Hindlimb muscle (tissue), 1 donor: ENCODE measurements around the gene FBXW11. TPM values are rescaled to one million over a fixed set of nuclear protein-coding genes. Genes with fewer than 3 reads are reported as not detected.
A peak's percentile ranks its signal among the peaks of the same experiment; 100 is the strongest.

Experiments
- DNase-seq: peaks from one replicate; pipeline ENCODE4 v3.0.0-alpha.2; 2013
- polyA plus RNA-seq: library from polyadenylated mRNA; unstranded; fragments of 120-200 nt; gene quantifications from one replicate; pipeline ENCODE4 v1.2.1, GENCODE V29; 2013; ENCODE audit not compliant: insufficient read length

The FBXW11 gene
- polyA plus RNA-seq, 1 donor: 34.5 TPM

DNA sequence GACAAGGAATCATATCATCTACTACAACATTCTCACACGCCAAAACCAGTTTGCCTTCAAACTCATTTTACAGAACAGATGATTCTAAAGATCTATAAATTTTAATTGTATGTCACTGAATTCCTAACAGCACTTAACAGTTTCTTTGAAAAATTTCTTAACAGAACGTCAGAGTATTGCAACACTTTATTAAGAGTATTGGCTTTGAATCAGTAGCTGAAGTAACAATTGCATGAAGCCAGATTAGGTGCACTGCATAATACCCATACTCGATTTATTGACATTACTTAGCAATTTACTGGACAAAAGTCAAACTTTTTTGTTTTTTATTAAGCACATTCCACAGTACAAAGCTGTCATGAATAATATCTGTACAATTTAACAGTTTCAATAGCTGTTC is 145.1 kb downstream of the FBXW11 start:
- no peak for DNase-seq

GRCh38 chr5:171858303-171858702 is 148.1 kb downstream of the FBXW11 start:
- no peak for DNase-seq

DNA sequence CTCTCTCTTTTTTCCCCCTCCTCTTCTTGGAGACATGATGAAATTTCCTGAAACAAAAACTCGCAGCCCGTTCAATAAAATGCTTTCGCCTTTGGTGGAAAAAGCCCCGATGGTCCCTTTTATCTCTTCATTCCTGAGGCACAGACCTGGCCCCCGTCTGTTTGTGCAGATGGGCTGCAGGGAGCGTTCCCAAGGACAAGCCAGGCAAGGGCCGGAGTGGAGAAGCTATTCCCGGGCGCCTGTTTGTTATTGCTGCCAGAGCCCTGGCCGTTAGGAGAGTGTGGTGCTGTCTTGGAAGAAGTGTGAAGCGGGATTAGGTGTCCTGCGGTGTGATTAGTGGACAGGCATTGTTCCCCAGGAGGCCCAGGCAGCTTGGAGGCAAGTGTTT is 149.0 kb downstream of the FBXW11 start:
- peak; percentile 48 for DNase-seq

- no peak for DNase-seq
Measured at GRCh38 chr5:171855798-171856763, 150.4 kb downstream of the FBXW11 start.

DNA sequence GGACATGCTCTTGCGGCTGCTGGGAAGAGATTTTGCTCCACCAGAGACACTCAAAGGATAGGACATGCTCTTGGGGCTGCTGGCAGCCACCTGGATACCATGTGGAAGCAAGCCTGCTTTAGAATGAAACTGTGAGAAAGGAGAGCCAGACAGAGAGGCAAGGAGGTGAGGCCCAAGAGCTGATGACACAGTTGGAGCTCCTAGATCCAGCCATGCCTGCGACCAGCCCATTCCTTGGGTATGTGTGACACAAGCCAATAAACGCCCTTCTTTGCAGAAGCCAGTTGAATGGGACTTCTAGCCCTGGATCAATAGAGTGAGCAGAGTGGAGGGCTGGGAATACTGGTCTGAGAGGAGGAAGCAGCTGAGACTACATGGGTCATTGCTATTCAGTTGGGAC is 151.2 kb downstream of the FBXW11 start:
- DNase-seq: no peak

DNA sequence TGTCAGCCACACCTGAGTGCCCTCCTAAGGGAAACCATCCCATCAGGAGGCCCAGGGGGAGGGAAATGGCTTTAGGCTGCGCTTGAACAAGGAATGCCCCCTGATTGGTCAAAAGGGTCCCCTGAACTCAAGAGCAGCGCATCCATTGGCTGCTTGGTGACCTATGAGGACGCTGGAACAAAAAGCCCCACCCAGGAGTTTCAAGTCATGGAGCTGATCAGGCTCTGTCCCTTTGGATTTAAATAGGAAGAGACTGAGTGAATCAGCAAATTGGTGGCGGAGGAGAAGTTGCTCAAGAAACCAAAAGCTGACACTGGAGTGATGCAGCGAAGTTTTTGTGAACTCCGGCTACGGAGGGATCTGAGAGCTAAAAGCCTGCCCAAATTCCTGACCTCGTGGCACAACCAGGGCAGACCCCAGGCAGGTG is 154.2 kb downstream of the FBXW11 start:
- DNase-seq: no peak

DNA sequence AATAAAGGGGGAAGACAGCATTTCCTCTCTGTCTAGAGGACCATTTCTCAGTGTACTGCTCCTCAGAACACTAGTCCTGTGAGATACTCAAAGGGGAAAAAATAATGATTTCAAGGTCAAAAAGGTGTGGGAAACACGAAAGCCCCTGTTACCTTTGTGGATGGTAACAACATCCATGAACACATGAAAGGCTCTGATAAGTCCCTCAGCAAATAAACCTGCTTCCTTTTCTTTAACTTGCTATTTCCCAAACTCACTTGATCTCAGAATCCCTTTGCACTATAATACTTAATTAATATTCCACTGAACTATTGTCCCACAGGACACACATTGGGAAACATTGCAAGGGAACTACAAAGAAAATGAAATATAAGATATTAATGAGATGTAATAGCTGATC is 155.2 kb downstream of the FBXW11 start:
- DNase-seq: no peak

- DNase-seq: peak; percentile 60
Measured at GRCh38 chr5:171850324-171850947, 156.0 kb downstream of the FBXW11 start.

DNA sequence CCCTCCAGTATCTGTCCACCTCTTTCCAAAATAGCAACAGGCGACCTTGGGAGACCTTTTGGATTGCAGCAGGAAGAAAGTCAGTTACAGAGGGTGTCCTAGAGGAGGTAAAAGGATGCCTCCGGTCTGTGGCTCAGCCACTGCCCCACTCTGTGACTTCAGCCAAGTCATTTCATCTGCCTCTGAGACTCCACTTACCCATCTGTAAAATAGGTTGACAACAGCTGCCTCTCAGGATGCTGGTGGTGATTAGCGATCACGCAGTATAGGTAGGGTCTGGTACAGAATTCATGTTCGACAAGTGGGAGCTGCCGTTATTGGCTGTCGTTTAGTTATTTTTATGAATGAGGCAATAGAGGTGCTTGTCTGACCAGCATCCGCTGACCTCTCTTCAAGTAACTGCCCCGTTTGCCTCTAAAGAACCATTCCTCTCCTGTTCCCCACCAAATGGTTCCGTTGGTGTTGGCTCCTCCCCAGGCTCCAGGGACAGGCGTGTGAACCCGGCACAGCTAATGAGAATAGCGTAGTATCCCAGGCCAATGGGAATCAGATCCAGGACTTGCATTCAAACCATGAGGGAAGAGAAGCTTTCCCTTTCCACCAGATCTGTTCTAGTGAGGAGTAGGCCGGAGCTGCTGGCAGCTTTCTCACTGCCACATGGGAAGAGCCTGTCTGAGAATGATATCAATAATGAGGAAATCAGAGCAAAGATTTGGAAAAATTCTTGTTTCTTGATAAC is 156.7 kb downstream of the FBXW11 start:
- DNase-seq: no peak

GRCh38 chr5:171848911-171849520 is 157.4 kb downstream of the FBXW11 start:
- no peak for DNase-seq

DNA sequence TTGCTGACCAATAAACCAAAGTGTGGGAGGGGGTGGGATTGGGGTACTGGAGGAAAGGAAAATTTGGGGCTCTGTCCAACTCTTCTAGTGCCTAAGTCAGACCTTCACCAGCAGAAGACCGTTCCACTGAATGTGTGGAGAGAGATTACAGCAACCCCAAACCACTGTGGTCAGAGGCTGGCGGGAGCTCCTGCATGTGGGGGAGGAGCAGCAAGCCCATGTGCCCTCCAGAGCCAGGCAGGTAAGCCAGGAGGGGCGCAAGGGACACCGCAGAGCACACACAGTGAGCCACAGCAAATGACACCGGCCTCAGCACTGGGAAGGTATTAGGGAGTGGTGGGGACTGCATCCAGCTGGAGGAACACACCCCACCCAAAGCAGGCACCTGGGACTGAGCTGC is 158.0 kb downstream of the FBXW11 start:
- no peak for DNase-seq

GRCh38 chr5:171848006-171848405 is 158.4 kb downstream of the FBXW11 start:
- DNase-seq: no peak

DNA sequence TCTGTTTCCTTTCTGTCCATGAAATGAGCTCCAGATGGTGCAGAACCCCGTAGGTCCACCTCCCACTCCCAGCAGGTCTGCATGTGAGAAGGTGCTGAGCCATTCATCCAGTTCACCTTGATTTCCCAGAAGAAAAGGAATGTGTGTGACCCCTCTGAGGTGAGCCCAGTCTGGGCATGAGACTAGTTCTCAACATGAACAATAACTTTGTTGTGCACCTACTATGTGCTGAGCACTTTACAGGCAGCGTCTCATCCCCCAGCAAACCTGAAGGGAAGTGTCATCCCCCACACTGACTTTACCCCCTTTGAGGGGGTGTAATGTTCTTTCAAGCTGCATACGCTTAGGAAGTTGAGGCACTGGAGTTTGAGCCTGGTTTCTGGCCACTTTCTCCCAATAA is 159.4 kb downstream of the FBXW11 start:
- no peak for DNase-seq

DNA sequence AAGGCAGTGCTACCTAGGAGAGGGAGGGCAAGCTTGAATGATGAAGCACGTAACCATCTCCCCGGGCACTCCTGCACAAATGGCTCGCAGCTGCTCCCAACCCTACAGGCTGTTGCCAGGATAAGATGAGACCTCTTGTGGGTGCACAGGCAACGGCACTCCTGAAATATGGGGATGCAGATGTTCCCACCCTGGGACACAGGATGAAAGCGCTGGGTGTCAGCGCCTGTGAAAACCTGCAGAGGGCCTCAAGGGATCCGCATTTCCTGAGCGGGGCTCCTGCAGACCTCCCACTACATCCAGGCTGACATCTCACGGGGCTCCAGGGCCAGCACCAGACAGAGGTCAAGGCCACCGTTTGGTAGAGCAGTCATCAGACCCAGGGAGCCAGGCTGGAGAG is 160.1 kb downstream of the FBXW11 start:
- DNase-seq: no peak

- peak; percentile 80 for DNase-seq
Measured at GRCh38 chr5:171845857-171846256, 160.6 kb downstream of the FBXW11 start.

- DNase-seq: no peak
Measured at GRCh38 chr5:171845040-171845630, 161.3 kb downstream of the FBXW11 start.

DNA sequence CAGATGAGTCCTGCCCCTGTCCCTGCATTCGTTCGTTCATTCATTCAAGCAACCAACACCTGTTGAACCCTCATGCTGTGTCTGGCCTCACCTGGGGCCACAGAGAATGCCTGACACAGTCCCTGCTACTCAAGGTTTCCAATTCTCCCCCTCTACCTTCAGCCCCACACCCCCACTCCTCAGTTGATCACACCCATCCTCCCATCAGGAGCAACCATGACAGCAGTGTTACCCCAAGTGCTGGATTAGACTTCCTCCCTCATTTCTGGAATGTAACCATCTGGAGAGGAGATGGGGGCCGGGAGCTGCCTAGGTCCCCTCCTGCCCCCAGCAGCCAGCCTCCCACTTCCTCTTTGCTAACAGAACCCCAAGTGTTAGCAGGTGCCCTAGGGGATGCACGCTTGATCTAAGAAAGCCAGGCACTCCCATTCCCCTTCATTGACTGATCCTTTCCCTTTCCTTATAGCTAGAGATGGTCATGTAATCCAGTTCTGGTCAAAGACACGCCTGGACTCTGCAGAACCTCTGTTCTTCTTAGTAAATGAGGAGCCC is 163.6 kb downstream of the FBXW11 start:
- DNase-seq: no peak

GRCh38 chr5:171841984-171842776 is 164.3 kb downstream of the FBXW11 start:
- DNase-seq: no peak

GRCh38 chr5:171840711-171841522 is 165.5 kb downstream of the FBXW11 start:
- DNase-seq: no peak

DNA sequence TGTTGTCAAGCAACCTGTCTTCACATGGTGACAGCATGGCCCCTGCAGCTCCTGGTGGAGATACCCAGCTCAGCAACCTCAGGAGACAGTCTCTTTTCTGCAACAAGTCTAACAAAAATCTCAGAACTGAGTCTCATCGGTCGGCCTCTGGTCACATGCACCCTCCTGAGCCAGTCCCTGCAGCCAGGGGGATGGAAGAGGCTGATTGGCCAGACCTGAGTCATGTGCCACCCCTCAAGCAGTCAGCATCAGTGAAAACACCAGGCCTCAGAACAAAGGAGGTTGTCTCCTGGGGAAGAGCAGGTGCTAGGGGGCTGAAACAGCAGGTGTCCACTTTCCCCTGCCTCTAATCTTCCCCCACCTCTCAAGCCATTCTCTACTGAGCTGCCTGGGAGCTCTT is 166.4 kb downstream of the FBXW11 start:
- DNase-seq: no peak
